ENCODE data around the gene GTSE1.

Gene GTSE1

DNA sequence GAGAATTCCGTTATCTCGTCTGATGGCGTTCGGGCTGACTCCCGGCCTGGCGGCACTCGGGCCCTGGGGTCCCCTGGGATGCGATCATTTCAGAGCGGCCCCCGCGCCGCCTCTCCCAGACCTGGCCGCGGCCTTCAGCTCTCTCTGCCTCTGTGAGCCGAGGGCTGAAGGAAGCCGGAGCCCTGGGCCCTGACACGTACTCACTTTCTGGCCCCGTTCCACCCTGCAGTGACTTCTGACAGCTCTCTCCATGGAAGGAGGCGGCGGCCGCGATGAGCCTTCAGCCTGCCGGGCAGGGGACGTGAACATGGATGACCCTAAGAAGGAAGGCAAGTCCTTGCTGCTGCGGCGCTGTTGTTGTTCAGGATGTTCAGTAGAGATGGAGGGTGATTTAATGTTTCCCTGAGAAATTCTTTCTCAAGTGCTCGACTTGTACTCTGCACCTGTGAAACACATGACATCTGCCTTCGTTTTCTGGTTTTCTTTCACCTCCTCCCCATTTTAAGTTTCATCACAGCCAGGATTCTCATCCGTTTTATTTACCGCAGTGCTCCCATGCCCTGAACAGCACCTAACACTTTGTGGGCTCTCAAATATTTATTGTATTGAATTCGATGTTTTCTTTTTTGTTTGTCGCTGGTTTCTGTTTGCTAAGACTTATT lies 612 bp downstream of the GTSE1 start:
- TF ChIP-seq, protein P1, sequence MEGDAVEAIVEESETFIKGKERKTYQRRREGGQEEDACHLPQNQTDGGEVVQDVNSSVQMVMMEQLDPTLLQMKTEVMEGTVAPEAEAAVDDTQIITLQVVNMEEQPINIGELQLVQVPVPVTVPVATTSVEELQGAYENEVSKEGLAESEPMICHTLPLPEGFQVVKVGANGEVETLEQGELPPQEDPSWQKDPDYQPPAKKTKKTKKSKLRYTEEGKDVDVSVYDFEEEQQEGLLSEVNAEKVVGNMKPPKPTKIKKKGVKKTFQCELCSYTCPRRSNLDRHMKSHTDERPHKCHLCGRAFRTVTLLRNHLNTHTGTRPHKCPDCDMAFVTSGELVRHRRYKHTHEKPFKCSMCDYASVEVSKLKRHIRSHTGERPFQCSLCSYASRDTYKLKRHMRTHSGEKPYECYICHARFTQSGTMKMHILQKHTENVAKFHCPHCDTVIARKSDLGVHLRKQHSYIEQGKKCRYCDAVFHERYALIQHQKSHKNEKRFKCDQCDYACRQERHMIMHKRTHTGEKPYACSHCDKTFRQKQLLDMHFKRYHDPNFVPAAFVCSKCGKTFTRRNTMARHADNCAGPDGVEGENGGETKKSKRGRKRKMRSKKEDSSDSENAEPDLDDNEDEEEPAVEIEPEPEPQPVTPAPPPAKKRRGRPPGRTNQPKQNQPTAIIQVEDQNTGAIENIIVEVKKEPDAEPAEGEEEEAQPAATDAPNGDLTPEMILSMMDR (IDR thresholded peaks at IDR 0.05; ENCODE audit: insufficient read depth, missing control alignments) = no peak
- DNase-seq (ENCODE audit: insufficient read length, low spot score) (no peak), FAIRE-seq (no peak)

DNA sequence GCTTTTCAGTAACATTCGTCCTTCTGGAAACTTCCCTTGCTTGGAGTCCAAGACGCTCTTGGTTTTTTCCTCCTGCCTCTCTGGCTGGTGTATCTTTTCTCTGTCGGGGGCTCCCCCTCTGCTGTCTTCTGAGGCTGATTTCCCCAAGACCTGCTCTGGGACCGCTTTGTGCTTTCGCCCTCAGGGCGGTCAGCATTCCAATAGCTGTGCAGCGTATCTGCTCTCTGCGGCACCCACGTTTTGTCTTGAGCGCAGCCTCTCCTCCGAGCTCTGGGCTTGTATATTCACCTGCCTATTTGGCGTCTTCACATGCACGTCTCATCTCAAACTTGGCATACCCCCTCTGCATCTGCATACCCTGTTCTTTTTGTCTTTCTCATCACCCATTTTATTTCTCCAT lies 2.4 kb downstream of the GTSE1 start:
- FAIRE-seq (no peak), DNase-seq (ENCODE audit: insufficient read length, low spot score) (no peak)
- TF ChIP-seq, protein P1 (IDR thresholded peaks at IDR 0.05; ENCODE audit: insufficient read depth, missing control alignments) = no peak

DNA sequence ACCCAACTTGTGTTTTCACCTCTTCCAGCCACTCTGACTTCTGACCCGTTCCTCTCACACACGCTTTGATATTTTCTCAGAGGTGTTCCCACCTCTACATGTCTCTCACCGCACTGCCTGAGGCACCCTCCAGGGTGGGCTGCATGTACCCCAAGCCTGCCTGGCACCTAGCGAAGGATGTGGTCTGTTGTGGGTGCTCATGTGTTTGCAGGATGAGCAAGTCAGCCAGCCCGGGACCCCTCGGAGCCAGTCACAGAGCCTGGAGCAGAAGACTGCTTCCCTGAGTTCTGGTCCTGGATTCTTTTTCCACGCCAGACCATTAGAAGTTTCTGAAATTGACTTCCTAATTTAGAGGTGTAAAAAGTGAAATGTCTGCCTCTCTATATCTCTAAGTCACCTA lies 3.8 kb downstream of the GTSE1 start:
- TF ChIP-seq, protein P1 (IDR thresholded peaks at IDR 0.05; ENCODE audit: insufficient read depth, missing control alignments) = no peak
- FAIRE-seq (no peak), DNase-seq (ENCODE audit: insufficient read length, low spot score) (no peak)

DNA sequence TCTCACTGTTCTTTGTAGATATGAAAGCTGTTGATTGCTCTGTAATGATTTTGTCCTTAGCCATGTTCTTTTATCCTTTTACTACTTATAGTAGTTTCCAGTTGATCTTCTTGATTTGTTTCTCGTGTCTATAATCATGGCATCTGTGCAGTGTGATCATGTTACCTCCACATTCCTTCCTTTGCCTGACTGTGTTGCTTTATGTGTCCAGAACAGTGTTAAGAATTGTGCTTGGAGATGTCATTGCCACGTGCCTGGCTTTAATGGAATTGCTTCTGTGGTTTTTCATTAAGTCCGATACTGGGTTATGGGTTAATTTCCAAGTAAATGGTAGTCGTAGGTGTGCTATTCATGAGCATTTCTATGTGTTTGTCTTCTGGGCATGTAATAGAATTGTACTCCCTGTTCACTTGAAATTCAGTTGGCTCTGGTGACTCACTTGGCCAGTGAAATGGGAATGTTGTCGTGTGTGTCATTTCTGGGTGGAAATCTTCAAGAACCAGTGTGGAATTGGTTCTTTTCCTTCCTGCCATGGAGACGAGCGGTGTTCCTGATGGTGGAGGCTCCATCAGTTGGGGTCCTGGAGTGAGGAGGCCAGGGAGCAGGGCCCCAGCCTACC lies 6.8 kb downstream of the GTSE1 start:
- DNase-seq (ENCODE audit: insufficient read length, low spot score) = no peak
- TF ChIP-seq, protein P1 (IDR thresholded peaks at IDR 0.05; ENCODE audit: insufficient read depth, missing control alignments) = no peak
- FAIRE-seq = no peak

DNA sequence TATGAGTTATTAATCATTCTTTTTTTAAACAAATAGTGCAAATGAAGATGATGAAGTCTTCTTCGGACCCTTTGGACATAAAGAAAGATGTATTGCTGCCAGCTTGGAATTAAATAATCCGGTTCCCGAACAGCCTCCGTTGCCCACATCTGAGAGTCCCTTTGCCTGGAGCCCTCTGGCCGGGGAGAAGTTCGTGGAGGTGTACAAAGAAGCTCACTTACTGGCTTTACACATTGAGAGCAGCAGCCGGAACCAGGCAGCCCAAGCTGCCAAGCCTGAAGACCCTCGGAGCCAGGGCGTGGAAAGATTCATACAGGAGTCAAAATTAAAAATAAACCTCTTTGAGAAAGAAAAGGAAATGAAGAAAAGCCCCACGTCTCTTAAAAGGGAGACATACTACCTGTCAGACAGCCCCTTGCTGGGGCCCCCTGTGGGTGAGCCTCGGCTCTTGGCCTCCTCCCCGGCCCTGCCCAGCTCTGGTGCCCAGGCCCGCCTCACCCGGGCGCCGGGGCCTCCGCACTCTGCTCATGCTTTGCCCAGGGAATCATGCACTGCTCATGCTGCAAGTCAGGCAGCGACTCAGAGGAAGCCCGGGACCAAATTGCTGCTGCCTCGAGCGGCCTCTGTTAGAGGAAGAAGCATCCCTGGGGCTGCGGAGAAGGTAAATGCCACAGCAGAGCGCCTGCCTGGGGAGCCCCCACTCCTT lies 11.8 kb downstream of the GTSE1 start:
- FAIRE-seq (no peak), DNase-seq (ENCODE audit: insufficient read length, low spot score) (no peak)
- TF ChIP-seq, protein P1 (IDR thresholded peaks at IDR 0.05; ENCODE audit: insufficient read depth, missing control alignments) = no peak

DNA sequence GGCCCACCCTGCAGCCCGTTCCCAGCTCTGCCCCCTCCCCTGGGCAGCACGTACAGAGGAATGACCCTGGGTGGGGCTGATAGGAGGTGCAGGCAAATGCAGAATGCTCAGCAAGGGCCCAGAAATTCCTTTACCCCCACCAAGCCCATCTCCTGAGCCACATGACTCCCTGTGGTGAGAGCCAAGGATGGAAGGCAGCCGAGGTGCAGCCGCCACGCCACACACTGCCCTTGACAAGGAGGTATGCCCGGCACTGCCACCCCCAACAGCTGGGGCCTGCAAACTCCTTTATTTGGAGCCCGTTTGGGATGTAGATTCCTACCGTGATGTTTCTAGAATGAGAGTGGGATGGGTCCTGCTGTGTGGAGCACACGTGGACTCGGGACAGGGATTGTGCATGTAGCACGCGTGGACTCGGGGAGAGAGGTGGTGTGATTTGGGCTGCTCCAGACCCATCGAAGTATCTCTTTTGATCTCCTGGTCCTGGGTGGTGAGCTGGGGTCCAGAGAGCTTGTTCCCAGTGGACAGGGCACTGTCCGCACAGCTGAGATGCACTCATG lies 12.9 kb downstream of the GTSE1 start:
- DNase-seq (ENCODE audit: insufficient read length, low spot score) (no peak), FAIRE-seq (no peak)
- TF ChIP-seq, protein P1 (IDR thresholded peaks at IDR 0.05; ENCODE audit: insufficient read depth, missing control alignments) = no peak

Measured in D721Med (cell line).